ENCODE data around the gene FGFR3. TPM values are rescaled to one million over a fixed set of nuclear protein-coding genes. Genes with fewer than 3 reads are reported as not detected.
A peak's percentile ranks its signal among the peaks of the same experiment; 100 is the strongest.

Gene FGFR3
- total and polyA plus RNA-seq, 9 of the 15 experiments (the other 6 are each of a cell fraction or from before 2014, with no cell fraction given), result 1.2 to 60.4 (median 12.7) TPM

GRCh38 chr4:1753697-1754311 lies 39.3 kb upstream of the FGFR3 start (continued):
- no peak for TF ChIP-seq CBX3 (IDR thresholded peaks at IDR 0.05; ENCODE audit: borderline replicate concordance in 1 of 2, low read length in 2 of 2)
- no peak for TF ChIP-seq PHTF2 (CRISPR knock-in tag; IDR thresholded peaks at IDR 0.05)
- TF ChIP-seq CXXC5 (CRISPR knock-in tag; IDR thresholded peaks at IDR 0.05), result no peak

GRCh38 chr4:1754336-1754735 lies 38.8 kb upstream of the FGFR3 start:
- no peak for TF ChIP-seq TCF15 (CRISPR knock-in tag; IDR thresholded peaks at IDR 0.05)
- TF ChIP-seq MAX (CRISPR knock-in tag; IDR thresholded peaks at IDR 0.05), result peak; percentile 15; the same call in 1 of the 2 replicates
- TF ChIP-seq ZNF354B (CRISPR knock-in tag; IDR thresholded peaks at IDR 0.05), result no peak
- no peak for TF ChIP-seq BRCA1 (IDR thresholded peaks at IDR 0.05)
- no peak for TF ChIP-seq BRCA1 (CRISPR knock-in tag; IDR thresholded peaks at IDR 0.05)
- no peak for TF ChIP-seq ZNF551 (CRISPR knock-in tag; IDR thresholded peaks at IDR 0.05)
- no peak for TF ChIP-seq E2F5 (CRISPR knock-in tag; IDR thresholded peaks at IDR 0.05)
- TF ChIP-seq ZNF592 (IDR thresholded peaks at IDR 0.05), result 0 out of 2 replicates have a peak, but pooled peaks have one; percentile 11
- Histone ChIP-seq H3K9me1 (ENCODE audit: control insufficient read depth, insufficient read depth, low read length) (peaks cover 5% of the 10 kb centered on the region), H3K9me3 (replicated peaks; ENCODE audit: control insufficient read depth, insufficient read depth, low read depth, low read length) (no peaks in the 10 kb centered on the region), H3K27ac (ENCODE audit: extremely low read depth, low read depth, low read length) (no peak overlapping the region), H3K36me3 (ENCODE audit: control insufficient read depth, insufficient read depth, low read length) (no peaks in the 10 kb centered on the region), H4K20me1 (replicated peaks; ENCODE audit: control insufficient read depth, insufficient read depth, low read length) (no peaks in the 10 kb centered on the region), H3K4me2 (ENCODE audit: insufficient read depth, low read length) (no peak overlapping the region), H2AFZ (ENCODE audit: low read depth, low read length) (peak overlapping the region; percentile 64), H3K9ac (ENCODE audit: insufficient read depth in 1 of 2, low read depth in 2 of 2, low read length in 2 of 2) (peak overlapping the region in 1 of 2 experiments; percentile 82; a peak in 3 of 4 replicates), H3K27me3 (ENCODE audit: control insufficient read depth in 2 of 2, insufficient read depth in 2 of 2, low read length in 2 of 2) (no peaks in the 10 kb centered on the region), H3K79me2 (ENCODE audit: control insufficient read depth, insufficient read depth, low read length) (no peaks in the 10 kb centered on the region), H3K4me3 (no peak overlapping the region), H3K4me1 (replicated peaks in 1 of 2; ENCODE audit: control insufficient read depth in 2 of 2, insufficient read depth in 2 of 2, low read length in 2 of 2) (peaks cover 23 to 98% of the 10 kb centered on the region in 2 experiments)
- DNase-seq (ENCODE audit: extremely low read depth in 1 of 4, low spot score in 3 of 4) (no peak), ATAC-seq (peak; percentile 4; the same call in 2 of the 3 replicates), FAIRE-seq (no peak)
- 33% methylated on average over 4 of the region's 5 CpGs for WGBS (ENCODE audit: insufficient coverage, low coverage, missing lambda C conversion rate)
- BruUV-seq (replicated peaks), result no TSS peak
- in situ Hi-C loops (cut with MboI) (no loop called here), intact Hi-C loops (cut with micrococcal nuclease) (no loop called here)
- CTCF ChIA-PET (ENCODE audit: low intra/inter-chr PET ratio), result no interaction called here
- POLR2A ChIA-PET, result interaction anchor here (0.6 to 1.1 kb wide), 3 partner anchors 9 to 259 kb away, joined by 3 to 5 read pairs (median 4); no protein-coding TSS in a partner anchor
